ENCODE data around the gene DESI2. TPM values are rescaled to one million over a fixed set of nuclear protein-coding genes. Genes with fewer than 3 reads are reported as not detected.

DESI2 gene
- total and polyA plus RNA-seq, 2 donors (not counting 1 experiment from before 2014, with no cell fraction given): 40.2 to 47.2 TPM

Other genes starting within 250 kb of the DESI2 start
- gene ADSS2, start 201.2 kb upstream of the DESI2 start, total RNA-seq: 50.1 and 62.1 TPM in 2 replicates
- 54.0 and 55.9 TPM in 2 replicates for gene ADSS2, start 201.2 kb upstream of the DESI2 start, polyA plus RNA-seq
- 0.77 and 0.99 TPM in 2 replicates for gene CATSPERE, start 191.9 kb upstream of the DESI2 start, total RNA-seq
- gene CATSPERE, start 191.9 kb upstream of the DESI2 start, polyA plus RNA-seq: 0.08 and 0.59 TPM in 2 replicates
- 14.9 and 22.8 TPM in 2 replicates for gene COX20, start 182.5 kb downstream of the DESI2 start, total RNA-seq
- 51.5 and 51.9 TPM in 2 replicates for gene COX20, start 182.5 kb downstream of the DESI2 start, polyA plus RNA-seq
- 328 and 383 TPM in 2 replicates for gene HNRNPU, start 211.4 kb downstream of the DESI2 start, total RNA-seq
- 231 and 330 TPM in 2 replicates for gene HNRNPU, start 211.4 kb downstream of the DESI2 start, polyA plus RNA-seq

Measured in fibroblast of lung (primary cell).